Right cardiac atrium (tissue), 5 donors: ENCODE data around the gene CCNL1. TPM values are rescaled to one million over a fixed set of nuclear protein-coding genes. Genes with fewer than 3 reads are reported as not detected.
"Not testable (repeated sequence)": the region's sequence is repeated elsewhere in the genome, so short reads cannot be mapped to it uniquely, and the experiment has no call there.

Source experiments
- ATAC-seq, 2 donors: fragments of 200-7000 bp; cut with Tn5 transposase; one replicate each; pipeline versions ENCODE4 v1.8.0 to v1.9.1; 2020; ENCODE audit warnings: moderate library complexity in 2 of 2, mild to moderate bottlenecking in 1 of 2
- DNase-seq, 3 donors: peaks; one replicate each; pipeline ENCODE4 v3.0.0-alpha.2; 2020
- H3K27ac ChIP-seq: one replicate; pipeline ENCODE4 v1.5.1; 2013; ENCODE audit warnings: mild to moderate bottlenecking, low read length, control low read depth, moderate library complexity
- H3K27me3 ChIP-seq: one replicate; pipeline ENCODE4 v1.6.1; 2013; ENCODE audit not compliant: control insufficient read depth, insufficient read depth
- H3K4me1 ChIP-seq: one replicate; pipeline ENCODE4 v1.6.1; 2013; ENCODE audit warnings: low read length; ENCODE audit not compliant: control insufficient read depth, insufficient read depth
- H3K4me3 ChIP-seq: one replicate; pipeline ENCODE4 v1.5.1; 2013; ENCODE audit warnings: low read length, control low read depth
- H3K9me3 ChIP-seq: one replicate; pipeline ENCODE4 v1.6.1; 2013; ENCODE audit warnings: low read length; ENCODE audit not compliant: control insufficient read depth
- WGBS: extraction: QIAGEN DNeasy Blood & Tissue Kit; methylation state at CpG from one replicate; pipeline ENCODE4 v1.1.7; 2013; 5-methylcytosine and 5-hydroxymethylcytosine counted together
- intact Hi-C, 4 donors: fragments of 100-400 bp; cut with DNase I; formaldehyde crosslinking; loops; one replicate each; pipeline versions ENCODE4 v1.11.0 to v1.14.0; 2022 to 2023
- polyA plus RNA-seq: library from polyadenylated mRNA; stranded (reverse); fragments of 200-250 nt; gene quantifications from one replicate; pipeline ENCODE4 v1.2.3, GENCODE V29; 2013
- total RNA-seq, 4 donors: library from RNA; stranded (reverse); fragmentation: NEBNext Ultra II Directional; extraction: Animal tissue kit (Norgen Biotek cat#: 25700); gene quantifications; one replicate each; pipeline ENCODE4 v1.2.1, GENCODE V29; 2021
- donor health status: healthy with polysubstance abuse.
- donor health status: DM: no; HTN: yes; CAD: no.
- donor health status: DM: no; HTN: no; CAD: no.
- donor health status: DM: no; HTN: yes; CAD: no; lungs with severe emphysema.
- donor health status: DM: yes; HTN: yes; CAD: no.

The CCNL1 gene
- total and polyA plus RNA-seq, 5 donors, result 30.1 to 60.6 (median 40.2) TPM

DNA sequence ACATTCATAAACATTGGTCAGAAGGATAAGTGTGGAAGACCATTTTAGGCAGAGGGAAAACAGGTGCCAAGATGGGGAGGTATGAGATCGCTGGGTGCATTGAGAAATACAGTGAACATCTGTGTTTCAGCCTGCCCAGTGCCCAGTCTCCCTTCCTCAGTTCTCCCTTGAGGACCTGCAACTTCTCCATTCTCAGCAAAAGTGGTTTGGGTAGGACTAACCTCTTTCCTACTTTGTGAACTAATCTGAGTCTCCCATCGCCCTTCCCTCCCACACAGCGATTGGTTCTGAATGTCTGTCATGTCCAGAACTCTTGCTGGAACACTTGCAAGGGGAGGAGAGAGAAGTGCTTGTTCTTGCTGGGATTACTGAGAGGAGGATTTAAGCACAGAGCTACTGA lies 10.9 kb upstream of the CCNL1 start:
- intact Hi-C loops, result no loop called here
- H3K4me1 ChIP-seq, result no peaks in the 10 kb centered on the region
- DNase-seq (no peak), ATAC-seq (no peak)
- no peaks in the 10 kb centered on the region for H3K9me3 ChIP-seq
- WGBS, result 76% methylated on average over 3 of the region's 3 CpGs
- H3K27me3 ChIP-seq, result no peaks in the 10 kb centered on the region
- H3K4me3 ChIP-seq, result no peak overlapping the region
- H3K27ac ChIP-seq, result no peak overlapping the region

DNA sequence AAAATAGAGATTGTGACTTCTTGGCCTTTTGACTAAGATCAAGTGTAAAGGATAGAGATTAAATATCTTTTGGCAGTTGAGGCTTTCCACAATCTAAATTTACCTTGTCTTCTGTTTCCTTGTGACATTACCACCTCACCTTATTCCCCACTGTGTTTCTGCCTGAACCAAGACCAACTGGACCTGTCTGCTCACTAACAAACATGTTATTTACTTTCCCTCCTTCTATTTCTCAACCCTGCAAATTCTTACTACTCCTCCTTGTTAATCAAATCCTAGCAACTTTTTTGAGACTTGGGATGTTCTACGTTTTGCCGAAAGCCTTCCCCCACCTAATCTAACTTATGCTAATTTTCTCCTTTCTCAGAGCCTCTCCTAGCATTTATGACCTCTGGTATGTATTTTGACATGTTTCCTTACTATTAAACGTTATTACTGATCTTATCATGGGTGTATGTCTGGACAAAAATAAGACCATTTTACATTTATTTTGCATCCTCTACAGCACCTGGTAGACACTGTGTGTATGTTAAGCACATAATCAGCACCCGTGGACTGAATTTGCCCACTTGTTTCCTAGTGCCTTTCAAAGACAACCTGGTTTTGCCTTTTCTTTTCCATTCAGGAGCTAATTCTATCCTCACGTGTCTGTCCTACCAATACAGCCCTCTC lies 7.6 kb upstream of the CCNL1 start:
- ATAC-seq, result no peak
- 78% methylated on average over 5 of the region's 5 CpGs for WGBS
- no peak overlapping the region for H3K4me3 ChIP-seq
- H3K27me3 ChIP-seq, result no peaks in the 10 kb centered on the region
- no peaks in the 10 kb centered on the region for H3K9me3 ChIP-seq
- no peak for DNase-seq
- intact Hi-C loops, result no loop called here
- no peak overlapping the region for H3K27ac ChIP-seq
- H3K4me1 ChIP-seq, result no peaks in the 10 kb centered on the region

- Histone ChIP-seq H3K9me3 (no peaks in the 10 kb centered on the region), H3K4me3 (no peak overlapping the region), H3K4me1 (no peaks in the 10 kb centered on the region), H3K27ac (no peak overlapping the region), H3K27me3 (no peaks in the 10 kb centered on the region)
- DNase-seq, result no peak
- intact Hi-C loops, result no loop called here
- 70% methylated on average over 2 of the region's 2 CpGs for WGBS
- no peak for ATAC-seq
These were observed 6.6 kb upstream of the CCNL1 start for GRCh38 chr3:157166561-157166960.

- no peaks in the 10 kb centered on the region for H3K4me1 ChIP-seq
- DNase-seq (no peak), ATAC-seq (no peak)
- H3K4me3 ChIP-seq, result no peak overlapping the region
- no peak overlapping the region for H3K27ac ChIP-seq
- H3K9me3 ChIP-seq, result no peaks in the 10 kb centered on the region
- no peaks in the 10 kb centered on the region for H3K27me3 ChIP-seq
- intact Hi-C loops, result no loop called here
These were observed 6.2 kb upstream of the CCNL1 start for GRCh38 chr3:157166115-157166514.

DNA sequence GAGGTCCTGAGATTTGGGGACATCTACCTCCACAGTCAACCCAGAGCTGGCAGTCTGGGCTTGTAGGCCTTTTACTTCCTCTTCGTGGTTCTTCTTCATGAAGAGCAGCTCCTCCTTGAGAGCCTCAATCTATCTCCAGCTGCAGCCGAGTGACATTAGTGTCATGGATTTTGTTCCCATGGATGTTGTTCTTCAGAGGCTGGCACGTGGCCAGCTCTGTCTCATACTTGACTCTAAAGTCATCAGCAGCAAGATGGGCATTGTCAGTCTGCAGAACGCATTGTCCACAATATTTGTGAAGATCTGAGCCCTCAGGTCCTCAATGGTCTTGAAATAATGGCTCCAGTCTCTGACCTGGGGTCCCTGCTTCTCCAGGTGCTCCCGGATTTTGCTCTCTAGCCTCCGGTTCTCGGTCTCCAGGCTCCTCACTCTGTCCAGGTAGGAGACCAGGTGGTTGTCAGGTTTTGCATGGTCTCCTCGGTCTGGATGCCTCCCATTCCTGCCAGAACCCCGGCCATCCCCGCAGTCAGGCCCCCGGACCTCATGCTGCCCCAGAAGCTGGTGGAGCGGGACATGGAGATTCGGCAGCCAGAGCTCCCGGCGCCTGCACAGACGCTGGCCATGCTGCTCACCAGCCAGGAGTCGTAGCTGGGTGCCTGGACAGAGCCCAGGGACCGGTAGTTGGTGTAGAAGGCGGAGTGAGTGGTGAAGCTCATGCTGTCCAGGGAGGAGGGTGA lies 3.4 kb upstream of the CCNL1 start:
- H3K4me3 ChIP-seq, result no peak overlapping the region
- 91% methylated on average over 19 of the region's 19 CpGs for WGBS
- no peaks in the 10 kb centered on the region for H3K4me1 ChIP-seq
- H3K9me3 ChIP-seq, result no peaks in the 10 kb centered on the region
- DNase-seq (no peak), ATAC-seq (no peak)
- intact Hi-C loops, result no loop called here
- H3K27ac ChIP-seq, result no peak overlapping the region
- no peaks in the 10 kb centered on the region for H3K27me3 ChIP-seq

DNA sequence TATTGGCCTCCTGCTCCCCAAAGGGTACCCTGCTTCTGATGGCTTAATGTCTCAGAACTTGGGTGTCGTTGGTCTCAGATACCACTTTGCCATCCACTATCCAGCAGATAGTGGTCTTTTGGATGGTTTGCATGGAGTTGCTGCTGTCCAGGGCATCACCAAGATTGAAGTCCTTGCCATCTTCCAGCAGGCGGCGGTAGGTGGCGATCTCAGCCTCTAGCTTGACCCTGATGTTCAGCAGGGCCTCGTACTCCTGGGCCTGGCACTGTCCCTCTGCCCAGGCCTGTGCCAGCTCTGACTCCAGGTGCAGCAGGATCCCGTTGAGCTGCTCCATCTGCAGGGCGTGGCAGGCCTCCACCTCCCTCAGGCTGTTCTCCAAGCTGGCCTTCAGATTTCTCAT lies 2.7 kb upstream of the CCNL1 start:
- DNase-seq, result peak; percentile 29 to 73 (median 64)
- WGBS, result 82% methylated on average over 7 of the region's 7 CpGs
- H3K9me3 ChIP-seq, intact Hi-C loops, H3K27ac ChIP-seq, ATAC-seq, H3K4me3 ChIP-seq, H3K27me3 ChIP-seq, H3K4me1 ChIP-seq: not testable (repeated sequence)

GRCh38 chr3:157160658-157161424 lies 894 bp upstream of the CCNL1 start:
- intact Hi-C loops, result loop anchor here in 3 of 4 donors (2.0 kb wide), 1 partner anchor 14 kb away; no protein-coding TSS in a partner anchor
- ATAC-seq, result peak; percentile 88 to 90
- H3K4me3 ChIP-seq, result peak overlapping the region; percentile 95
- H3K9me3 ChIP-seq, result no peaks in the 10 kb centered on the region
- H3K27ac ChIP-seq, result peak overlapping the region; percentile 100
- H3K4me1 ChIP-seq, result no peaks in the 10 kb centered on the region
- DNase-seq, result peak; percentile 92 to 95 (median 93)
- WGBS, result 6% methylated on average over 22 of the region's 22 CpGs
- no peaks in the 10 kb centered on the region for H3K27me3 ChIP-seq

DNA sequence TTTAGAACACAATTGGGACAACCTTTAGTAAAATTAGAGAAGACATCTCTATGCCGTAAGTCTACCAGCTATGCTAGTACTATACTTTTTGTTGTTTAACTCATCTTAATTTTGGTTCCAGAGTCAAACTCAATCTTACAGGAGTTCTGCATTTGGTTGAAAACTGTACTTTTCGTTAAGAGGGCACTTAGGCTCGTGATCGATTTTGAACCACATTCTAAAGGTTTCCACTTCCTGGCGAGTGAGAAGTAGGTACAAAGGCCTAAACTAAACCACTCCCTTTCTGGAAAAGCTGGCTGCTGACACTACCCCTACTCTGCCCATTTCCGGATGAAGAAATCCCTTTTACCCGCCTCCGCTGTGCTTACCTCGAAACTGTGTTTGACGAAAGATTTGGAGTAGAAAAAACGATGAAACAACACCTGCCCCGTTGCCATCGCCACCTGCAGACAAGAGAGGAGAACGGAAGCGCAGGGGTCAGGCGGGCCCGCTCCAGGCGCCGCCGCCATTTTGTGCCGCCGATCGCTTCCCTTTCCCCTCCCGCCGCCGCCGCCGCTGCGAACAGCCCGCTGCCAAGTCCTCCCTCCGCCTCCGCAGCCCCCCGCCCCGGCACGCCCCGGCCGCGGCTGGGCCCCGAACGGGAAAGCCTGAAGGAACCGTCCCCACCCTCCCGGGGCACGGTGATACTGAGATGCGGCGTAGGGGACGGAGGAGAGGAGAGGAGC lies 748 bp downstream of the CCNL1 start:
- Histone ChIP-seq H3K4me1 (no peaks in the 10 kb centered on the region), H3K4me3 (peak overlapping the region; percentile 95), H3K27ac (peak overlapping the region; percentile 98), H3K9me3 (no peaks in the 10 kb centered on the region), H3K27me3 (no peaks in the 10 kb centered on the region)
- WGBS, result under 1% methylated on average over 46 of the region's 46 CpGs
- intact Hi-C loops, result no loop called here
- DNase-seq (peak; percentile 65 to 88 (median 86)), ATAC-seq (peak; percentile 55 to 70)

DNA sequence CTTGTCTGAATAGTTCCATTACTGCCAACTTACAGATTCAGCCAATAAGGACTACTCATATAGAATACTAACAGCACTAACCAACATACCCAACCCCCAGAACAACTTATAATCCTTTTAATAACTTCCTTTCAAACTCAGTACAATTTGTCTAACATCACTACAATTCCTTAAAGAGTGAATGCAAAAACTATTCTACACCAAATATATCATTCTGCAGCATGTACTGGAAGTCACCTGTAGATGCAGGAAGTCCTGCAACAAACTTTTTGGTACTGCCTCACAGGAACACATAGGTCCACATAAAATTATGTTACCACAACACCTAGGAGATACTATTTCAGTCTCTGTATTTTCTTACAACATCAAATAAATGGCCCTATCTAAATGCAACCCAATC lies 2.1 kb downstream of the CCNL1 start:
- H3K9me3 ChIP-seq, result no peaks in the 10 kb centered on the region
- H3K27me3 ChIP-seq, result no peaks in the 10 kb centered on the region
- peak overlapping the region; percentile 95 for H3K4me3 ChIP-seq
- intact Hi-C loops, result no loop called here
- ATAC-seq, result no peak
- no peak for DNase-seq
- H3K27ac ChIP-seq, result no peak overlapping the region
- H3K4me1 ChIP-seq, result no peaks in the 10 kb centered on the region

- Histone ChIP-seq H3K9me3 (no peaks in the 10 kb centered on the region), H3K4me1 (no peaks in the 10 kb centered on the region), H3K27me3 (no peaks in the 10 kb centered on the region), H3K27ac (no peak overlapping the region), H3K4me3 (peak overlapping the region; percentile 95)
- ATAC-seq (no peak), DNase-seq (no peak)
- WGBS, result 43% methylated on average over 7 of the region's 7 CpGs
- intact Hi-C loops, result no loop called here
These were observed 2.9 kb downstream of the CCNL1 start for GRCh38 chr3:157156837-157157635.
